ENCODE measurements around the gene UMAD1.

The UMAD1 gene

GRCh38 chr7:7812112-7812511 lies 171.6 kb downstream of the UMAD1 start:
- no peak for DNase-seq (ENCODE audit: low read depth in 1 of 2, low spot score in 1 of 2)
- TF ChIP-seq POLR2AphosphoS5 (IDR thresholded peaks at IDR 0.05; ENCODE audit: low read depth) = no peak
- no peak for TF ChIP-seq SPI1 (IDR thresholded peaks at IDR 0.05; ENCODE audit: borderline replicate concordance, low read depth)
- no peak for TF ChIP-seq REST (IDR thresholded peaks at IDR 0.05; ENCODE audit: insufficient replicate concordance, low read depth)
- no peak for TF ChIP-seq CTCF (IDR thresholded peaks at IDR 0.05; ENCODE audit: insufficient read depth, low read length)
- TF ChIP-seq GABPA (IDR thresholded peaks at IDR 0.05; ENCODE audit: low read depth) = no peak
- Histone ChIP-seq H3K27ac (replicated peaks) (no peak overlapping the region), H3K4me3 (replicated peaks; ENCODE audit: insufficient read depth, low read length) (no peak overlapping the region), H3K27me3 (ENCODE audit: insufficient read depth, poor library complexity, severe bottlenecking) (no peaks in the 10 kb centered on the region)

- no peak overlapping the region for H3K27ac ChIP-seq (replicated peaks)
- no peak for DNase-seq (ENCODE audit: low read depth in 1 of 2, low spot score in 1 of 2)
- no peak for TF ChIP-seq GABPA (IDR thresholded peaks at IDR 0.05; ENCODE audit: low read depth)
- TF ChIP-seq CTCF (IDR thresholded peaks at IDR 0.05; ENCODE audit: insufficient read depth, low read length) = no peak
- no peak for TF ChIP-seq POLR2AphosphoS5 (IDR thresholded peaks at IDR 0.05; ENCODE audit: low read depth)
- TF ChIP-seq REST (IDR thresholded peaks at IDR 0.05; ENCODE audit: insufficient replicate concordance, low read depth) = no peak
- TF ChIP-seq SPI1 (IDR thresholded peaks at IDR 0.05; ENCODE audit: borderline replicate concordance, low read depth) = no peak
- H3K27me3 ChIP-seq (ENCODE audit: insufficient read depth, poor library complexity, severe bottlenecking) = no peaks in the 10 kb centered on the region
- H3K4me3 ChIP-seq (replicated peaks; ENCODE audit: insufficient read depth, low read length) = no peak overlapping the region
Measured at GRCh38 chr7:7815395-7815794, 174.8 kb downstream of the UMAD1 start.

GRCh38 chr7:7816084-7816483 lies 175.5 kb downstream of the UMAD1 start:
- Histone ChIP-seq H3K4me3 (replicated peaks; ENCODE audit: insufficient read depth, low read length) (no peak overlapping the region), H3K27me3 (ENCODE audit: insufficient read depth, poor library complexity, severe bottlenecking) (no peaks in the 10 kb centered on the region), H3K27ac (replicated peaks) (no peak overlapping the region)
- TF ChIP-seq SPI1 (IDR thresholded peaks at IDR 0.05; ENCODE audit: borderline replicate concordance, low read depth) = no peak
- no peak for TF ChIP-seq REST (IDR thresholded peaks at IDR 0.05; ENCODE audit: insufficient replicate concordance, low read depth)
- no peak for TF ChIP-seq GABPA (IDR thresholded peaks at IDR 0.05; ENCODE audit: low read depth)
- no peak for TF ChIP-seq CTCF (IDR thresholded peaks at IDR 0.05; ENCODE audit: insufficient read depth, low read length)
- TF ChIP-seq POLR2AphosphoS5 (IDR thresholded peaks at IDR 0.05; ENCODE audit: low read depth) = no peak
- DNase-seq (ENCODE audit: low read depth in 1 of 2, low spot score in 1 of 2) = no peak

Data from HL-60 (cell line).